ENCODE data around the gene HMX2.

HMX2 gene

GRCh38 chr10:123136806-123137642 lies 10.9 kb upstream of the HMX2 start:
- DNase-seq (ENCODE audit: insufficient read length, low spot score) (no peak), FAIRE-seq (no peak)

DNA sequence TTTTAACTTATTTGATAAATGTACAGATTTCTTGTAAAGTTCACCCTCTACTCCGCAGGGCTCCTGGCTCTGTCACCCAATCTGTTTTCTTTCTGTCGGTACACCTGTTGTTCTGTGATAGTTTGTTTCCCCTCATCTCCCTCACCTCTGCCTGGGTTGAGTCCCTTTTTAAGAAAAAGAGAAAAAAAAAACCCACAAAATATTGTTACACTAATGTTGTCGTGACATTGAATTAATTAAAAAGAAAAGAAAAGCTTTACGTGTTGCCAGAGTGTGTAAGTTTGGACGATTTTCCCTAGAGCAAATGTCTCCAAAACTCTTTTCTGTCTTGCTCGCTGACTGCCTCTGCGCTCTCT lies 8.8 kb upstream of the HMX2 start:
- FAIRE-seq = no peak

DNA sequence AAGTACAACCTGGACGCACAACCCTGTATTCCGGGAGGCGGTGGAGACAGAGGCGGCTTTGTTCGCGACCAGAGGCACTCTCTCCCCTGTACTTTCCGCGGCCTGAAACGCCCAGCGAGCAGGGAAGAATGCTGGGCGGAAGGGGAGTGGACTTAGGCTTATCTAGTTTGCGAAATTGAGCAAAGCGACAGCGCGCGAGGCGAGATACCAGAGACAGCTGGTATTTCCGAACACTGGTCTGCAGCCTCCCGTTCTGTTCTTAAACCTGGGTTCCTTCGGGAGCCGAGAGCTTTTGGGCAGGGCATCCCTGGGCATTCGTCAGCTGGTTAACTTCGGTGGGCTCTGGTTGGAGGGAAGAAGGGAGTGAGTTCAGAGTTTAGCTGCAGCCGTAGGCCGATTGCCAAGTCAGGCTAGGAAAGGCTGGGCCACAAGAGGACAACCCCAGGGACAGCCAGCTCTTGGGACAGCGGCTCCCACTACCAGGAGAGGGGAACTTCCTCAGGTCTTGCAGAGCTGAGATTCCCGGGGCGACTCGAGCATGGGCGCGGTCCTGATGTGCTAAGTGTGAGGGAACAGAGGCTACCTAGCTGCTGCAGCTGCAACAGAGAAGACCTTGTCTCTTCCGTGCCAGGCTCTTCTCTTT lies 8.3 kb upstream of the HMX2 start:
- FAIRE-seq = no peak

More for the DNA sequence above, 8.8 kb upstream of the HMX2 start:
- no peak for DNase-seq (ENCODE audit: insufficient read length, low spot score)

DNA sequence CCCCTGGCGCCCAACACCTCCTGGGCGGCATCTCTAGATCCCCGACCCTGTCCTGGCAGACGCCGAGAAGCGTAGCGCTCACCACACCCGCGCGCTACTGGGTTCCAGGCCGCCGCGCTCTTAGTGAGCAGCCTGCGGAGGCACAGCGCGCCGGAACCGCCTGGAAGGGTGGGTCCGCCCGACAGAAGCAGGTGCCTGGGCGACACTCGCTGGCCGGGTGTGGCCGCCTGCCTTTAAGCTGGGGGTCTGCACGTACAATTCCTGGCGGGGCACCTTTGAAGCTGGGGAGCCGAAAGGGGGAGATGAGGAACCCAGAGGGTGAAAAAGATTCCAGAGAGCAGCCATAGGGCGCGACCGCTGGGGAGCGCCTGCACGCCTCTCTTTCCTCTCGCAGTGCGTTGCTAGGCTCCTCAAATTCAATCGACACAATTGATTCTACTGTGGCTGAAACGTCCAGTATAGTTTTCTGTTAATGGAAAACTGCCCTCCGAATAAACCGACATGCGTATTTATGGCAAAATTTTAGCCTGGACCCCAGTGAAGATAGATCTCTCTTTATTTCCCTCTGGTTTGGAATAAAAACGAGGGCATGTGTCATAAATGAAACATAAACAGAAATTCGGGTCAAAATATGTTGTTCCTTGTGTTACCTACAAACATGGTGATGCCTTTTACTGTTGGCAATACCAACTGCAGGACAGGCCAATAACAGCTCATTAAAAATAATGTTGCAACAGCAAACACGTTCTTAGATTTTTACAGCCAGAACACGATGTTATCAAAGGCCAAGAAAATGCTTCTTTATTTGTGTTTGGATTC lies 7.6 kb upstream of the HMX2 start:
- FAIRE-seq (no peak), DNase-seq (ENCODE audit: insufficient read length, low spot score) (no peak)

More for the DNA sequence above, 8.3 kb upstream of the HMX2 start:
- DNase-seq (ENCODE audit: insufficient read length, low spot score) = no peak

DNA sequence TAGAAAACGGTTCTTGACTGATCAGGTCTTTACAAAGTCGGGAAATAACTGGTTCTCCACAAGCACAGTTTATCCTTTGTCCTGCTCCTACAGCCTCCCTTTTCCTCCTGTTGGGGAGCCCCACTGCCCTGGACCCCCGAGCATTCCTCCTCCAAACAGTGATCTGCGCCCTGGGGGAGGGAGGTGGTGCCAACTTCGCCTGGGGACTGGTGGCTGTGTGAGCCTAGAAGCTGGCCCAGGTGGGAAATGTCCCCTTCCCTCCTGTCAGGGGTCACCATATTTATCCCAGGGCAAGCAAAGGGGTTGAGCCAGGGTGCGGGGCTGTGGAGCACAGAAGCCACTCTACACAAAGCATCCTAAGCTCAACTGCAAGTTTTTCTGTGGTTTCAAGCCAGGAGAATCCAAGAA lies 6.9 kb upstream of the HMX2 start:
- DNase-seq (ENCODE audit: insufficient read length, low spot score) = no peak
- FAIRE-seq = no peak

- DNase-seq (ENCODE audit: insufficient read length, low spot score) (no peak), FAIRE-seq (no peak)
Measured at GRCh38 chr10:123141791-123142700, 5.9 kb upstream of the HMX2 start.

DNA sequence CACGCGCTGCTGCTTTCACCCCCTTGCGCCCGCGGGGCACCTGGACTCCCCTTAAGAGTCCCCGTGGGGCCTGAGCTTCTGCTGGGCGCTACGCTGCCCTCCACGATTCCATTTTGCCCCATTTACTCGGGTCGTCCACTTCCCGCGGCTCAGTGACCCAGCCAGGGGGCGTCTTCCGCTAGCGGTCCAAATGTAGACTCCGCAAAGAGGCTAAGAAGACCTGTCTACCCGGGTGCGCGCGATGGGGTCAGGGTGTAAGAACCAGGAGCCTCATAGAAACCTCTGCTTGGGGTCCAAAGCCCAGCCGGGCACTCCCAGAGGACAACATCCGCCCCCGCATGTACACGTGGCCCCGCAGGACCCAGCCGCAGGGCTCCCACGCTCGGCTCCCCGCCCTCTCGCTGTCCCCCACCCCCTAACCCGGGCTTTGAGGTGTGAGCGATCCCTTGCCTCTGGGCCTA lies 5.2 kb upstream of the HMX2 start:
- FAIRE-seq = no peak
- DNase-seq (ENCODE audit: insufficient read length, low spot score) = no peak

DNA sequence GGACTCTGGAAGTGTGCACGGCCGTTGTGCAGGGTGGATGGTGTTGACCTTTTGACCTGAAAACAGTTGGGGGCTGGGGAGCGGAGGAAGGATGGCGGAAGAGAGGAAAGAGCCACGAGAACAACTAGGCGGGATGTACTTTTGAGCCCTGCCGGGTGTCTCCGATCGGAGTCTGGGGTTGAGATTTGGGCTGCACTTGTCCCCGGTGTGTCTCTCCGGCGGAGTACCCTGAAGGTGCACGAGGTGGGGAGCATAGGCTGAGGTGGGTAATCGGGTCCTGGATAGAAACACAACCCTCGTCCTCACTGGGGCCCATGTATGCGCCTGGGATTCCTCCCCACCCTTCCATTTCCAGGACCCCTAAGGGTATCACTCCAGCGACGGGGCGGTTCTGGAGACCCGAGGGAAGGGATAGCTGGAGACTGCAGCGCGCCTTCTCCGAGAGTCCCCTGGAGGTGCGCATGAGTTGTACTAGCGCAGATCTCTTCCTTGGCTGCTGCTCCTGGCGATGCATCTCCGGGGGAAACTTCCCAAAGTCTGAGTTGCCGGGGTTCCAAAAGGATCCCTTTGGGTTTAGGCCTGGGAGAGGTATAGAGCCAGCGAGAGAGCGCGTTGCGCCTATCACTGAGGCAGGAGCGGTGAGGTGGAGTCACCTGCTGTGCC lies 4.6 kb upstream of the HMX2 start:
- FAIRE-seq (no peak), DNase-seq (ENCODE audit: insufficient read length, low spot score) (no peak)

- DNase-seq (ENCODE audit: insufficient read length, low spot score) (no peak), FAIRE-seq (no peak)
Measured at GRCh38 chr10:123143825-123144168, 4.1 kb upstream of the HMX2 start.

DNA sequence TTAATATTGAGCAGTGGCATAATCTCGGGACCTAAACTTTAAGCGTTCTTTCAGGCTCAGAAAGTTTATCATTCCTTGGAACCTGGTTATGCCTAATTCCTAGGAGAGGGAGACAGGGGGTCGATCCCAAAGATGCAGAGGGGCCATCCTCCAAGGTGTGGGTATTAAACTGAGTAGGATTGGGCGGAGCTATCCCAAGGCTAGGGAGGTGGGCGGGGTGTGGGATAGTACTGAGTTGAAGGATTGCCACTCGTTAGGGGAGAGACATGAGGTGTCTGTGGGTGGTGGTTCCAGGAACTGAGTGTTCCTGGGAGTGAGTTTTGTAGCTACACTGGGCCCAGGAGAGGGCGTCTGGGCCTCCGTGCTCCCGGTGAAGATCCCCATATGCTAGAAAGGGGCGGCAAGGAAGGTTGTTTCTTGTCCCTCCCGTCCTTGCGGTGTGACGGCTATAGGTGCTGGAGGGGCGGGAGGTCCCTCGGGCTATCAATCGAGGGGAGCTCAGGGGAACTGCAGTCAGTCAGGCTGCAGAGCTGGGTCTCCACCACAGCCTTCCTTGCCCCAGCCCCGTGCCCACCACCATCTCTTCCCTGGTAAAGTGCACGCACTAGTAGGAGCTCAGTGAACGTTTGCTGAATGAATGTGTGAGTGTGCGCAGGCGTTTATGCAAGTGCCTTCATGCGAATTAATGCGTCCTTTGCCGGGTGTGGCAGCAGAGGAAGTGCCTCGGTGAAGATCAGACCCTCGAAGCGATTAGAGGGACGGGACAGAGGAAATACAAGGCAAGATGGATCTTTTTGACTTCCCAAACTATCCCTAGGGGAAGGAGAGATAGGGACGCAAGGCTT lies 3.0 kb upstream of the HMX2 start:
- FAIRE-seq = no peak
- DNase-seq (ENCODE audit: insufficient read length, low spot score) = no peak

- DNase-seq (ENCODE audit: insufficient read length, low spot score) = no peak
- FAIRE-seq = no peak
Measured at GRCh38 chr10:123145542-123146012, 2.4 kb upstream of the HMX2 start.

DNA sequence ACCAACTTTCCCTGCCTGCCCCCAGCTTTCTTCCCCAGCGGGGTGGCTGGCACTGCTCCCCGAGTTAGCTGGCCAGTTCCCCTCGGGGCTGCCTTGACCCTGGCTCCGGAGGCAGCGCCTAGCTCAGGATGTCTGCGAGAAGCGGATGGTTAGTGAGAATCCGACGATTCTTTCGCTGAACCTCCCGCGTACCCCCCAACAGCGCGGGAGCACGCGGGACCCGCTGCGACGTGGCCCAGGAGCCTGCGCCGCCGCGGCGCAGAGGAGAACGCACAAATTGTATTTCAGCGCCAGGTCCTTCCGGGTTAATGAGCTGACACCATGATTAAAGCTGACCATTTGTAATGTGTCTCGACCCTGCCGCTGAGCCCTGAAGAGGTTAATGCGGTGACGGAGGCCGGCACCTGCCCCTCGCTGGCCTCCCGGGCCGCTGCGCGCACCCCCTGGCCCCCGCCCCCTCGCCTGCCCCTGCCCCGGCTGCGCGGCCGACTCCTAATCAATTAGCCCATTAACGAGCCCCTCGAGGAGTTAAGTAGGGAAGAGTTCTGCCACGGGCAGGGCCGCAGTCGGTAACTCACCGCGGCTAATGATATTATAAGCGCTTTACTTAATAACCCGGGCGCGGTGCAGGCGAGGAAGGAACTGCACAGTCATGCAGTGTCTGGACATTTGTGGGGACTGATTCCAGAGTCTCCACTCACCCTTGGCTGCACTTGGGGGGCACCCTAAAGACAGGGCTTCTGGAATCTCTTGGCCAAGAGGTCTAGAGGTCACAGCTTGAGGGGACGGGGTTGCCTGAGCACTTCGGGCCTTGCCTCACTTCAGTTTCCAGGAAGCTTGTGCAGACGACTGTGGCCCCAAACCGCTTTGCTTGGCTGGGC lies 1.7 kb upstream of the HMX2 start:
- FAIRE-seq (no peak), DNase-seq (ENCODE audit: insufficient read length, low spot score) (no peak)

DNA sequence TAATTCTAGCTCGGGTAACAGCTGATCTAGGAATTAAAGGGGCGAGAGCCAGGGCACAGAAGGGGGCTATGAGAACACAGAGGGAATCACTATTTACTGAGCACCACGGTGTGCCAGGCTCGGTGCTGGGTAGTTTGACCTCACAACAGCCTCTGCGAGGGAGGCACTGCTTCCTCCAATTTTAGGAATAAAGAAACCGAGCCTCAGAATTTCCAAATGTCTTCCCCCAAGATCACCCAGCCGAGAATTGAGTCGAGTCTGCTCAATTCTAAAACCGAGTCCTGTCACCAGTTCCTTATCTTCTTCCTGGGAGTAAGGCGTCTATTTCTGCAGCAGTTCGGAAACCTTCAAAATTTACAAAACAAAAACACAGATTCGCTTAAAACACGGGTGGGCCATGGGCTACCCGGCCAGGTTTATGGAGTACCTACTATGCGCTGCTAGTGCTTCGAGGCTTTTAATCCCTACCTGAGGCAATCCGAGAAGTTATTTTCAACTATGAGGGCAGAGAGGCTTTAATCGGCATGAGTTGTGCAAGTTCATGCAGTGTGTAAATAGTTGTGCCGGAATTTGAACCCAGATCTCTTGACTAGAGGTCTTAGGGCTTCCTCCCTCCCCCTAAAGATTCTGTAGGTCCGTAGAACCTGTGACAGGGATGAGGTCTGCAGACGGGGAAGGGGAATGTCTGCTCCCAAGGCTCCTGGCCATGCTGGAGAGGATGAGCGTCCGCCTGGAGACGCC lies 872 bp upstream of the HMX2 start:
- no peak for FAIRE-seq
- no peak for DNase-seq (ENCODE audit: insufficient read length, low spot score)

DNA sequence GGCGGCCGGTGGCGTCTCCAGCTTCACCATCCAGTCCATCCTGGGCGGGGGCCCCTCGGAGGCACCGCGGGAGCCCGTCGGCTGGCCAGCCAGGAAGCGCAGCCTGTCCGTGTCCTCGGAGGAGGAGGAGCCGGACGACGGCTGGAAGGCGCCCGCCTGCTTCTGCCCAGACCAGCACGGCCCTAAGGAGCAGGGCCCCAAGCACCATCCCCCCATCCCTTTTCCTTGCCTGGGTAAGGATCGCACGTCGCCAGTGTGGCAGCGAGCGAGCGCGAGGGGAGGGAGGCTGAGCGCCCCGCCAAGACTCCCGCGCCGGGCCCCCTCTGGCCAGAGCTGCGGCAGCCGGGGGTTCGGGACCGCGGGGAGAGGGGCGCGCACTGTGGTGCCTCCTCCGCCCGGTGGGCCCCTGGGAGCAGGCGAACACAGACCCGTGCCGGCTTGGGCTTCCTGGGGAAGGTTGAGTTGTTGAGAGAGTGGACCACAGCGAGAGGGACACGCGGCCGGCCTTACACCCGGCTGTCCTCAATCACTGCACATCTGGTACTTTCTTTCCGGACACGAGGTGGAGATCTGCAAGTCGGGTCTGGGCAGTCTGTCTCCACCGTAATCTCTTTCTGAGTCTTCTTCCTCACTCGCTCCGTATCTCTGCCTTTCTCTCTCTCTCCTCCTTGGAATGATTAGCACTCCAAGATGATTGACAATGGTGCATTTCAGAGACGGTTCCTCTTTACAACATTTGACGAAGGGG lies 652 bp downstream of the HMX2 start:
- FAIRE-seq = no peak
- no peak for DNase-seq (ENCODE audit: insufficient read length, low spot score)

GRCh38 chr10:123149162-123149567 lies 1.2 kb downstream of the HMX2 start:
- no peak for FAIRE-seq
- DNase-seq (ENCODE audit: insufficient read length, low spot score) = no peak

DNA sequence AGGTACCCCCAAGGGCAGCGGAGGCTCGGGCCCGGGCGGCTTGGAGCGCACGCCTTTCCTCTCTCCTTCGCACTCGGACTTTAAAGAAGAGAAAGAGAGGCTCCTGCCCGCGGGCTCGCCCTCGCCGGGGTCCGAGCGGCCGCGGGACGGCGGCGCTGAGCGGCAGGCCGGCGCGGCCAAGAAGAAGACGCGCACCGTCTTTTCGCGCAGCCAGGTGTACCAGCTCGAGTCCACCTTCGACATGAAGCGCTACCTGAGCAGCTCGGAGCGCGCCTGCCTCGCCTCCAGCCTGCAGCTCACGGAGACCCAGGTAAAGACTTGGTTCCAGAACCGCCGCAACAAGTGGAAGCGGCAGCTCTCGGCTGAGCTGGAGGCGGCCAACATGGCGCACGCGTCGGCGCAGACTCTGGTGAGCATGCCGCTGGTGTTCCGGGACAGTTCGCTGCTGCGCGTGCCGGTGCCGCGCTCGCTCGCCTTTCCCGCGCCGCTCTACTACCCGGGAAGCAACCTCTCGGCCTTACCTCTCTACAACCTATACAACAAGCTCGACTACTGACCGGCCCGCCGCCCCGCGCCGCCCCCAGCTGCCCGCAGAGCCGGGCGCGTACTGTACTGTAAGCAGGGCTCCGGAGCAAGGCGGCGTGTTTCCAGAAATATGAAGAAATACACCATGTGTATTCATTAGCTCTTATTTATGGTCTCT lies 1.8 kb downstream of the HMX2 start:
- no peak for FAIRE-seq

More for the DNA sequence above, 1.8 kb downstream of the HMX2 start:
- no peak for DNase-seq (ENCODE audit: insufficient read length, low spot score)
